Gastroesophageal sphincter (tissue), 4 donors: ENCODE measurements around the gene NEUROG1. TPM values are rescaled to one million over a fixed set of nuclear protein-coding genes. Genes with fewer than 3 reads are reported as not detected.
A peak's percentile ranks its signal among the peaks of the same experiment; 100 is the strongest.

Experiments used
- ATAC-seq: fragments of 150-250 bp; one replicate; pipeline ENCODE4 v1.9.1; 2016; ENCODE audit warnings: mild to moderate bottlenecking, moderate library complexity
- H3K27ac ChIP-seq, 4 donors: fragments of 200-600 bp; sonication (generic) in 3 of 4; 1 replicate in 3 of 4; 2 replicates in 1 of 4; pipeline ENCODE4 v1.5.1; 2016 to 2019
- H3K27me3 ChIP-seq: fragments of 200-600 bp; sonication (generic); one replicate; pipeline ENCODE4 v1.5.1; 2019
- H3K36me3 ChIP-seq, 2 donors: fragments of 200-600 bp; sonication (generic); one replicate each; pipeline ENCODE4 v1.5.1; 2019; ENCODE audit warnings: control low read depth in 1 of 2
- H3K4me1 ChIP-seq, 3 donors: fragments of 200-600 bp; sonication (generic); 1 replicate in 2 of 3; 2 replicates in 1 of 3; pipeline ENCODE4 v1.5.1; 2016 to 2019; ENCODE audit warnings: control low read depth in 2 of 3
- H3K4me3 ChIP-seq, 2 donors: fragments of 200-600 bp; sonication (generic); one replicate each; pipeline ENCODE4 v1.5.1; 2019; ENCODE audit warnings: mild to moderate bottlenecking in 1 of 2, moderate library complexity in 1 of 2
- H3K9me3 ChIP-seq, 3 donors: fragments of 200-600 bp; sonication (generic); one replicate each; pipeline ENCODE4 v1.5.1; 2017 to 2019; ENCODE audit warnings: control low read depth in 2 of 3
- CTCF ChIP-seq, 4 experiments: fragments of 200-600 bp in 2 of 4; fragments of 450-650 bp in 2 of 4; sonication (generic) in 1 of 4; IDR thresholded peaks; one replicate each; pipeline ENCODE4 v1.5.1; 2017 to 2019; ENCODE audit warnings: antibody characterized with exemption in 4 of 4, mild to moderate bottlenecking in 2 of 4, moderate library complexity in 2 of 4
- EP300 ChIP-seq: sonication (generic); formaldehyde crosslinking; IDR thresholded peaks from one replicate; pipeline ENCODE4 v1.6.1; 2017; ENCODE audit warnings: antibody characterized with exemption, mild to moderate bottlenecking
- POLR2A ChIP-seq, 2 donors: fragments of 450-650 bp; IDR thresholded peaks; one replicate each; pipeline ENCODE4 v1.6.1; 2017; ENCODE audit warnings: antibody characterized with exemption in 2 of 2, mild to moderate bottlenecking in 2 of 2, moderate library complexity in 1 of 2
- POLR2AphosphoS5 ChIP-seq: sonication (generic); formaldehyde crosslinking; IDR thresholded peaks from one replicate; pipeline ENCODE4 v1.6.1; 2017; ENCODE audit warnings: antibody characterized with exemption
- WGBS, 2 donors: methylation state at CpG; one replicate each; pipeline ENCODE4 v1.1.5; 2018; ENCODE audit warnings: low coverage in 1 of 2; 5-methylcytosine and 5-hydroxymethylcytosine counted together
- total RNA-seq, 4 donors: library from RNA; depleted of rRNA; stranded (reverse); fragments of >200 nt; gene quantifications; one replicate each; pipeline ENCODE4 v1.1.0, GENCODE V29; 2016

Gene NEUROG1
- total RNA-seq, 4 donors from 2014 or later, result not detected

DNA sequence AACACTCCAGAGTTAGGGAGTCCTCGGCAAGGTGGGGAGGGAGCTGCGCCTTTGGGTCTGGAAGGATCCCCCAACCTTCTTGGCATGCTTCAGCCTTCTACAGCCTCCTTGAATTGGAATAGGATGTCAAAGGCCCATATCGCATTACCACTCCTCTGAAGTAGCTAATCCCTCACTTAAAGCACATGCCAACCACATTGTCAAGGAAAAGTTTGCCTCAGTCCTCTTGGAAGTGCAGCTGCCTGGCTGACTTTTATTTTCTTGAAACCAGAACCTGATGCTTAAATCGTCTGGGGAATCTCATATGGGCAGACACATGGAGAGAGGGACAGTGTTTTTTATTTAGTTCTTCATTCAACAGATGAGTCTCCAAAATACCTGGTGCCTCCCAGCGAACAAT, 28.6 kb upstream of the NEUROG1 start:
- TF ChIP-seq EP300 (no peak), CTCF (IDR thresholded peaks at IDR 0.05) (no peak), POLR2AphosphoS5 (no peak), POLR2A (IDR thresholded peaks at IDR 0.05) (no peak)
- peaks cover 0 to 7% (median 0%) of the 10 kb centered on the region in 3 donors for H3K4me1 ChIP-seq
- no peak overlapping the region for H3K27ac ChIP-seq
- no peak overlapping the region for H3K4me3 ChIP-seq
- 43 to 89% methylated on average over 1 to 3 of the region's 5 CpGs for WGBS, 2 donors
- no peaks in the 10 kb centered on the region for H3K9me3 ChIP-seq
- H3K36me3 ChIP-seq, result no peaks in the 10 kb centered on the region
- ATAC-seq, result no peak
- H3K27me3 ChIP-seq, result peaks cover 25% of the 10 kb centered on the region

- Histone ChIP-seq H3K9me3 (no peaks in the 10 kb centered on the region), H3K27ac (no peak overlapping the region), H3K36me3 (no peaks in the 10 kb centered on the region), H3K4me3 (no peak overlapping the region), H3K27me3 (peaks cover 39% of the 10 kb centered on the region), H3K4me1 (peaks cover 0 to 7% (median 0%) of the 10 kb centered on the region in 3 donors)
- no peak for TF ChIP-seq POLR2AphosphoS5
- no peak for TF ChIP-seq POLR2A (IDR thresholded peaks at IDR 0.05)
- TF ChIP-seq CTCF (IDR thresholded peaks at IDR 0.05), result no peak
- TF ChIP-seq EP300, result no peak
- ATAC-seq, result no peak
- 67 to 83% methylated on average over 2 to 3 of the region's 6 CpGs for WGBS, 2 donors
These were observed 25.5 kb upstream of the NEUROG1 start for GRCh38 chr5:135561266-135561665.

GRCh38 chr5:135560858-135561257, 25.1 kb upstream of the NEUROG1 start:
- peak; percentile 66 for ATAC-seq
- no peak overlapping the region for H3K4me3 ChIP-seq
- no peaks in the 10 kb centered on the region for H3K9me3 ChIP-seq
- 8 to 12% methylated on average over 13 to 14 of the region's 14 CpGs for WGBS, 2 donors
- H3K27ac ChIP-seq, result no peak overlapping the region
- peaks cover 0 to 7% (median 0%) of the 10 kb centered on the region in 3 donors for H3K4me1 ChIP-seq
- H3K36me3 ChIP-seq, result no peaks in the 10 kb centered on the region
- H3K27me3 ChIP-seq, result peaks cover 43% of the 10 kb centered on the region
- TF ChIP-seq POLR2A (IDR thresholded peaks at IDR 0.05), result no peak
- no peak for TF ChIP-seq POLR2AphosphoS5
- no peak for TF ChIP-seq EP300
- peak; percentile 15 to 84 (median 60) for TF ChIP-seq CTCF (IDR thresholded peaks at IDR 0.05)

DNA sequence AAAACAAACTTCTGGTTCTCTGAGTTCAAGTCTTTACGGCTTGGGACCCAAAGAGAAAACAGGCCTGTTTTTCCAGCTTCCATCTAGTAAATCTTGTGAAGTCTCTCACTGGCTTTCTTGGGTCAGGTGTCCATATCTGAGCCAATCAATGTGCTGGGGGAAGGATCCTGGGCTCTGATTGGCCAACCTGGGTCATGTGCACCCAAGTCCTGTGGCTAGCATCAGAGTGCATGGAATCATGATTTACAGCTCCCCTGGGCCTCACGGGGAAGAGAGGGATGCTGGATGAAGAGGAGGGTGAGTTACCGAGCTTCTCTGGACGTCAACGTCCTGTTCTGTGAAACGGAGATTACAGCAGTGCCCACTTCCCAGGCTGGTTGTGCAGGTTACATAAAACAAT, 23.6 kb upstream of the NEUROG1 start:
- no peaks in the 10 kb centered on the region for H3K9me3 ChIP-seq
- peaks cover 0 to 7% (median 0%) of the 10 kb centered on the region in 3 donors for H3K4me1 ChIP-seq
- H3K27ac ChIP-seq, result no peak overlapping the region
- 71 to 74% methylated on average over 4 to 5 of the region's 6 CpGs for WGBS, 2 donors
- no peaks in the 10 kb centered on the region for H3K36me3 ChIP-seq
- peaks cover 57% of the 10 kb centered on the region for H3K27me3 ChIP-seq
- no peak for ATAC-seq
- TF ChIP-seq POLR2AphosphoS5 (no peak), CTCF (IDR thresholded peaks at IDR 0.05) (no peak), EP300 (no peak), POLR2A (IDR thresholded peaks at IDR 0.05) (no peak)
- no peak overlapping the region for H3K4me3 ChIP-seq

- ATAC-seq, result no peak
- no peak for TF ChIP-seq EP300
- TF ChIP-seq POLR2AphosphoS5, result no peak
- WGBS, 2 donors, result 40 to 81% methylated on average over 7 to 9 of the region's 11 CpGs
These were observed 21.5 kb upstream of the NEUROG1 start for GRCh38 chr5:135557076-135557838.

More at GRCh38 chr5:135557076-135557838, 21.5 kb upstream of the NEUROG1 start:
- peaks cover 76% of the 10 kb centered on the region for H3K27me3 ChIP-seq
- no peaks in the 10 kb centered on the region for H3K9me3 ChIP-seq
- H3K4me3 ChIP-seq, result no peak overlapping the region
- no peak overlapping the region for H3K27ac ChIP-seq
- H3K4me1 ChIP-seq, result peaks cover 0 to 7% (median 0%) of the 10 kb centered on the region in 3 donors
- H3K36me3 ChIP-seq, result no peaks in the 10 kb centered on the region
